ENCODE data around the gene TRIM33.

The TRIM33 gene

DNA sequence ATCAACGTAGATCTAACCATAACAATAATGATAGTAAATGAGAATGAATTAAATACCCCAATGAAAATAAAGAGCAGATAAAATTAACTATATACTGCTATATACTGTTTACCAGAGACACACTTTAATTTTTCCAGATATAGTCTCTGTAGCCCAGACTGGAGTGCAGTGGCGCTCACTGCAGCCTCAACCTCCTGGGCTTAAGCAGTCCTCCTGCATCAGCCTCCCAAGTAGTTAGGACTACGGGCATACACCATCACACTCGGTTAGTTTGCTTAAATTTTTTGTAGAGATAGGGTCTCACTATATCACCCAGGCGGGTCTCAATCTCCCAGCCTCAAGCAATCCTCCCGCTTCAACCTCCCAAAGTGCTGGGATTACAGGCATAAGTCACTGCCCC is 37.2 kb downstream of the TRIM33 start:
- no peak for DNase-seq (ENCODE audit: low read depth)
- no peak overlapping the region for H3K4me3 ChIP-seq (ENCODE audit: control insufficient read depth, low read depth, low read length)
- no peak for TF ChIP-seq CTCF (conservative IDR thresholded peaks at IDR 0.05; ENCODE audit: control insufficient read depth, insufficient read depth, low read depth, low read length)

- DNase-seq (ENCODE audit: low read depth): no peak
- H3K4me3 ChIP-seq (ENCODE audit: control insufficient read depth, low read depth, low read length): no peak overlapping the region
- no peak for TF ChIP-seq CTCF (conservative IDR thresholded peaks at IDR 0.05; ENCODE audit: control insufficient read depth, insufficient read depth, low read depth, low read length)
These were observed 38.6 kb downstream of the TRIM33 start for GRCh38 chr1:114472408-114472807.

DNA sequence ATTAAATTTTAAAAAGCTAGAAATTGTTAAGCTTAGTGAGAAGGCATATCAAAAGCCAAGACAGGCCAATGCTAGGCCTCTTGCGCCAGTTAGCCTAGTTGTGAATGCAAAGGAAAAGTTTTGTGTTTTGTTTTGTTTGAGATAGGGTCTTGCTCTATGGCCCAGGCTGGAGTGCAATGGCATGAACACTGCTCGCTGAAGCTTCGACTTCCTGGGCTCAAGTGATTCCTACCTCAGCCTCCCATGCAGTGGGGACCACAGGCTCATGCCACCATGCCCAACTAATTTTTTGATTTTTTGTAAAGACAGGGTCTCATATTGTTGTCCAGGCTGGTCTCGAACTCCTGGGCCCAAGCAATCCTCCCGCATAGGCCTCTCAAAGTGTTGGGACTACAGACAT is 40.3 kb downstream of the TRIM33 start:
- no peak for TF ChIP-seq CTCF (conservative IDR thresholded peaks at IDR 0.05; ENCODE audit: control insufficient read depth, insufficient read depth, low read depth, low read length)

DNA sequence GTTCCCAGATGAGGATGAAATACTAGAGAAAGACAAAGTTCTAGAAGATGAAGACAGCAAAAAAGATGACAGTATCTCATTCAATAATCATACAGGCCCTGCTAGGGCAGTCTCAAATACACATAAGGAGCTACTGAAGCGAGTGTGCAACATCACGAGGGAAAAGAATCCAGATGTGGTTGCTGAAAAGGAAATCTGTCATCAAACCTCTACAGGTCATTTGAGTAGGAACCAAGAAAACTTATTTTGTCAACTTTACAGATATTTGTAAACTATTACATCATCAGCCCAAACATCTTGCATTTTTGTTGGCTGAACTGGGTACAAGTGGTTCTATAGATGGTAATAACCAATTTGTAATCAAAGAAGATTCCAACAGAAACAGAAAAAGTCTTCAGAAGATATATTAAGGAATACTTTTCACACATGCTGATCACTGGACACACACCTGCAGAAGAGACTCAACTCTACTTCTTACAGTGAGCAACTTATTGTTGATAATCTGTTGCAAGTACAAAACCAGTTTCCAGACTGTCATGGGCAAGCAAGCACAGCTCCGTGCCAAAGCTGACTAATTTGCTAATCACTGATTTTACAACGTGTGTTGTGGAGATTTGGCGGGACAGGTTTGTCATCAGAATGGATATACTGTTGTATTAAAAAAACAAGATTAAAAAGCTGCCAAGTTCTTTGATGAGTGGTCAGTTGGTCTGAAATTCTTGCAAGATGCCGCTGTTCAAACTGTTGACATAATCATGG is 42.1 kb downstream of the TRIM33 start:
- TF ChIP-seq CTCF (conservative IDR thresholded peaks at IDR 0.05; ENCODE audit: control insufficient read depth, insufficient read depth, low read depth, low read length): no peak
- no peak overlapping the region for H3K4me3 ChIP-seq (ENCODE audit: control insufficient read depth, low read depth, low read length)
- peak; percentile 67 for DNase-seq (ENCODE audit: low read depth)

More for the DNA sequence above, 40.3 kb downstream of the TRIM33 start:
- DNase-seq (ENCODE audit: low read depth): no peak
- H3K4me3 ChIP-seq (ENCODE audit: control insufficient read depth, low read depth, low read length): no peak overlapping the region

DNA sequence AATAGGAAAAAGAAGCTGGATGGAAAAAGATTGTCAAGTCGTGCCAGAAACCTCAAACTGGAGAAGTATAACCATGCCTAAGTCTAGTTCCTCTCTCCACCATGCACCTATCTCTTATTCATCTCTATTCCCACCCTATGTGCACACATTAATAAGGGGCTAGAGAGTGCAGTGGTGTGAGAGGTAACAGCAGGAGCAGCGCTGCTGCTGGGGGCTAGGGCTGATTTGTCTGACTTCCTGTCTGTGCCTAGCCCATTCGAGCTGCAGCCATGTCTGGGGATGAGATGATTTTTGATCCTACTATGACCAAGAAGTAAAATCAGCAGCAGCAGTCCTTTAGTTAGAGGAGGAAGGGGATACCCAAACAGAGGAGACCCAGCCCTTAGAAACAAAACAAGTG is 43.0 kb downstream of the TRIM33 start:
- no peak for DNase-seq (ENCODE audit: low read depth)
- no peak for TF ChIP-seq CTCF (conservative IDR thresholded peaks at IDR 0.05; ENCODE audit: control insufficient read depth, insufficient read depth, low read depth, low read length)
- no peak overlapping the region for H3K4me3 ChIP-seq (ENCODE audit: control insufficient read depth, low read depth, low read length)

DNA sequence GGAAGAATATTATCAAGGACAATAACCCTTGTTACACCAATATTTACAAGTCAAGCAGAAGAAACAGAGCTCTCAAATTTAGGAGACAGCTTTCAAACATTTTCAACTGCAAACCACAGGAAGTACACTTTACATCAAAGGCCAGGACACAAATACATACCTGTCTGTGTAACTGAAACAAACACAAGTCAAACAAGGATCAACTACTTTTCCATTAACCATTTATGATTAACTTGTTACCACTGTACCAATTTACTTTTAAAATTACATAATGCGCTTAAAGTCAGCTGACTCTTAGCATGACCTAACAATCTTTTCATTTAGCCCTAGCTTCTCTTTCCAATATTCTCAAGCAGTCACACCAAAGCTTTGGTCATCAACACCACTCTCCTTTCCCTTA is 43.5 kb downstream of the TRIM33 start:
- TF ChIP-seq CTCF (conservative IDR thresholded peaks at IDR 0.05; ENCODE audit: control insufficient read depth, insufficient read depth, low read depth, low read length): no peak
- DNase-seq (ENCODE audit: low read depth): no peak
- no peak overlapping the region for H3K4me3 ChIP-seq (ENCODE audit: control insufficient read depth, low read depth, low read length)

Data from fibroblast of mammary gland (primary cell).